HEK293T (cell line): ENCODE data around the gene MECR.

Experiments
- ARNT ChIP-seq: fragments of 450-650 bp; IDR thresholded peaks from 2 replicates; pipeline ENCODE4 v1.6.1; 2017; ENCODE audit warnings: mild to moderate bottlenecking
- BHLHE40 ChIP-seq: fragments of 450-650 bp; IDR thresholded peaks from 2 replicates; pipeline ENCODE4 v1.6.1; 2016; ENCODE audit warnings: mild to moderate bottlenecking, moderate library complexity, borderline replicate concordance
- ELF4 ChIP-seq: fragments of 450-650 bp; IDR thresholded peaks from 2 replicates; pipeline ENCODE4 v1.6.1; 2017; ENCODE audit warnings: antibody characterized with exemption
- FOXA1 ChIP-seq: fragments of 450-650 bp; IDR thresholded peaks from 2 replicates; pipeline ENCODE4 v1.6.1; 2016; ENCODE audit warnings: mild to moderate bottlenecking
- FOXK2 ChIP-seq: fragments of 450-650 bp; IDR thresholded peaks from 2 replicates; pipeline ENCODE4 v1.6.1; 2016; ENCODE audit warnings: mild to moderate bottlenecking
- FOXM1 ChIP-seq: fragments of 450-650 bp; IDR thresholded peaks from 2 replicates; pipeline ENCODE4 v1.6.1; 2017; ENCODE audit warnings: mild to moderate bottlenecking, borderline replicate concordance
- HDGF ChIP-seq: fragments of 450-650 bp; IDR thresholded peaks from 2 replicates; pipeline ENCODE4 v1.6.1; 2017; ENCODE audit warnings: antibody characterized with exemption, borderline replicate concordance
- NFRKB ChIP-seq: fragments of 450-650 bp; IDR thresholded peaks from 2 replicates; pipeline ENCODE4 v1.6.1; 2016; ENCODE audit warnings: mild to moderate bottlenecking, moderate library complexity
- PKNOX1 ChIP-seq: fragments of 450-650 bp; IDR thresholded peaks from 2 replicates; pipeline ENCODE4 v1.6.1; 2016
- SP1 ChIP-seq: fragments of 450-650 bp; IDR thresholded peaks from 2 replicates; pipeline ENCODE4 v1.6.1; 2017
- SUZ12 ChIP-seq: fragments of 450-650 bp; IDR thresholded peaks from 2 replicates; pipeline ENCODE4 v1.6.1; 2016; ENCODE audit warnings: mild to moderate bottlenecking
- TARDBP ChIP-seq: fragments of 450-650 bp; IDR thresholded peaks from 2 replicates; pipeline ENCODE4 v1.6.1; 2016
- ZNF384 ChIP-seq: fragments of 450-650 bp; IDR thresholded peaks from 2 replicates; pipeline ENCODE4 v1.6.1; 2016

DNA sequence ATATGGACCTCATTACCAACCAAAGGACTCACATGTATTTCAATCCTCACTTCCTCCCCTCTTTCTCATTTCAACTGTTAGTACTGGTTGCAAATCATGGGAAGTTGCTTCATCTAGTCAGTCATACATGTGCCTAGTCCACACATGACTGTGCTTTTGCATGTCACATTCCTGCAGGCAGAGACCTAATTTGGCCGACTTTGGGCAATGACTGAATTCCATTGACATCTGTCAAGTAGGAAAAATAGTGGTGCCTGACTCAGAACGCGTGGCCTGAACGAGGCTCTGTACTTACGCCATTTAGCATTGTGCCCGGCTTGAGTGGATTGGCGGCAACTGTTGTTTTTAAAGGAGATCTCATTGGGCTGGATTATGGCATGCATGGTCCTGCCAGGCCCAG lies 23.6 kb upstream of the MECR start:
- TF ChIP-seq ELF4 (no peak), ZNF384 (no peak), SP1 (no peak), FOXK2 (no peak), TARDBP (no peak), BHLHE40 (no peak), FOXM1 (no peak), NFRKB (no peak), ARNT (no peak), PKNOX1 (no peak), FOXA1 (no peak), SUZ12 (no peak), HDGF (no peak)
